Cardiac fibroblast (primary cell): ENCODE results near the gene TPRN.

ENCODE experiments used
- DNase-seq, 2 donors: peaks; one replicate each; pipeline versions ENCODE4 v3.0.0 to v3.0.0-alpha.2; 2010; ENCODE audit warnings: low read depth in 2 of 2
- H3K4me3 ChIP-seq, 2 donors: replicated peaks in 1 of 2; 1 replicate in 1 of 2; 2 replicates in 1 of 2; pipeline ENCODE4 v1.5.1; 2011; ENCODE audit warnings: low read depth in 2 of 2, low read length in 2 of 2, mild to moderate bottlenecking in 2 of 2, moderate library complexity in 1 of 2
- CTCF ChIP-seq: IDR thresholded peaks from one replicate; pipeline ENCODE4 v1.5.1; 2011; ENCODE audit warnings: low read depth, mild to moderate bottlenecking, low read length, inconsistent platforms

TPRN gene

DNA sequence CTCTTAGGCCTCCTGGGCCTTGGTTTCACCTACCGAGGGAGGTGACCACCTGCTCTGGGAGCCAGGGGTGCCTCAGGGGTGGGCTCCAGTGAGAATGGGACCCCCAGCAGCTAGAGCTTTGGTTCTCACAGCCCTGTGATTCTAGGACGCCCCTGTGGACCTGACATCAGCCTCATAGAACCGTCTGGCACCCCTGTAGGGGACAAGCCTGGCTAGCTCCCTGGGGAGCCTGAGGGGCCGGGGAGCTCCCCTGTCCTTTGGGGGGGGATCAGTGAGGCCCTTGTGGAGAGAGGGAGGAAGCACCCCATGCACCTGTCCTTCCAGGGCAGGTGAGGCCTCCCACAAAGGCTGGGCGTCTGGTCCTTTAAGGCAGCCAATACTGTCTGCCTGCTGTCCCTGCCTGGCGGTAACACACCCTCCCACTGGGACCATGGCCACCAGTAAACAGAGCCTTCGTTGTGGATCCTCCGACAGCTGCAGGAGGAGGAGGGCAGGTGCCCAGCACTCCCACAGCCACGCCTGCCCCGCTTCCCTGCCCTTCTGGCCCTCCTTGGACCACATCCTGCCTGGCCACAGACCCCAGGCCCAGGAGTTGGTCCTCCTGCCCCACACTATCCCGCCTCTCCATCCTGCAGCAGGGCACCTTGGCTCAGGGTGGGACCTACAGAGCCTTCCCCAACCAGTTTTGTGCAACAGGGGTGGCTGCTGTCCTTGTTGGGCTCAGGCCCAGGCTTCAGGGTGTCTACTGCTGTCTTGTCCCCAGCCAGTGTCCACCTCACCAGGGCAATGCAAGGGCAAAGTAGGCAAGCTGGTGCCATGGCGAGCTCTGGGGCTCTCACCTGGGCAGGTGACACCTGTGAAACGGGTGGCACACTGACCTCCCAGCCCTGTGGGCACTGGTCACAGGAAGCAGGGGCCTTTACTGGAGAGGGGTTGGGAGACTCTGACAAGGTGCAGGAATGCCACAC, 37.5 kb upstream of the TPRN start:
- DNase-seq, result no peak

GRCh38 chr9:137236936-137237421, 36.4 kb upstream of the TPRN start:
- no peak for TF ChIP-seq CTCF
- DNase-seq, result no peak
- no peak overlapping the region for H3K4me3 ChIP-seq

More for the DNA sequence above, 37.5 kb upstream of the TPRN start:
- TF ChIP-seq CTCF, result no peak
- H3K4me3 ChIP-seq, result no peak overlapping the region

- H3K4me3 ChIP-seq, result no peak overlapping the region
- peak; percentile 79 to 82 for DNase-seq
- peak; percentile 99 for TF ChIP-seq CTCF
Observed at GRCh38 chr9:137236238-137236935, 35.8 kb upstream of the TPRN start.

DNA sequence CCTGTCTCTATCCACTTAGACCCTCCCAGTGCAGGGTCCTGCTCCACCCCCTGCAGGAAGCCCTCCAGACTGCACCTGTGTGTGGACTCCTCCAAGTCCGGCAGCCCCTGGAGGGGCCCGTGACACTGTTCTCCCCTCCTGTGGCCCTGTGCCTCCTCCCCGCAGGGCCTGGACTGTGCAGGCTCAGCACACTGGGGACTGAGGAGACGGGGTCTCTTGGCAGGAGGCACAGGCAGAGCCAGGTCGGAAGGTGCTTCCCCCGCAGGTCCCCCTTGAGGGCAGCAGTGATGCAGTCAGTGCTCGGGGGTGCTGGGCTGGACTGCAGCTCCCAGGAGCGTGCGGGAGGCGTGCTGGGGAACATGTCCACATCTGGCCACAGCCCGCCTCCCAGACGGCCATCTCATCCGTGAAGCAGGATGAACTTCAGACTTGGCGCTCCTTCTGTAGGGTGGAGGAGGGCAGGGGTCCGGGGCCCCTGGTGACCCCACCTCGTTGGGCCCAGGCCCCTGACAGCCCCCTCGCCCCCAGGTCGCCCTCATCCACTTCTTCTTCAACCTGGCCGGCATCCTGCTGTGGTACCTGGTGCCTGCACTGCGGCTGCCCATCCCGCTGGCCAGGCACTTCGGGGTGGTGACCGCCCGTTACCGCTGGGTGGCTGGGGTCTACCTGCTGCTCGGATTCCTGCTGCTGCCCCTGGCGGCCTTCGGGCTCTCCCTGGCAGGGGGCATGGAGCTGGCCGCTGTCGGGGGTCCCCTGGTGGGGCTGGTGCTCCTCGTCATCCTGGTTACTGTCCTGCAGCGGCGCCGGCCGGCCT, 35.1 kb upstream of the TPRN start:
- no peak for TF ChIP-seq CTCF
- no peak for DNase-seq
- H3K4me3 ChIP-seq, result no peak overlapping the region

DNA sequence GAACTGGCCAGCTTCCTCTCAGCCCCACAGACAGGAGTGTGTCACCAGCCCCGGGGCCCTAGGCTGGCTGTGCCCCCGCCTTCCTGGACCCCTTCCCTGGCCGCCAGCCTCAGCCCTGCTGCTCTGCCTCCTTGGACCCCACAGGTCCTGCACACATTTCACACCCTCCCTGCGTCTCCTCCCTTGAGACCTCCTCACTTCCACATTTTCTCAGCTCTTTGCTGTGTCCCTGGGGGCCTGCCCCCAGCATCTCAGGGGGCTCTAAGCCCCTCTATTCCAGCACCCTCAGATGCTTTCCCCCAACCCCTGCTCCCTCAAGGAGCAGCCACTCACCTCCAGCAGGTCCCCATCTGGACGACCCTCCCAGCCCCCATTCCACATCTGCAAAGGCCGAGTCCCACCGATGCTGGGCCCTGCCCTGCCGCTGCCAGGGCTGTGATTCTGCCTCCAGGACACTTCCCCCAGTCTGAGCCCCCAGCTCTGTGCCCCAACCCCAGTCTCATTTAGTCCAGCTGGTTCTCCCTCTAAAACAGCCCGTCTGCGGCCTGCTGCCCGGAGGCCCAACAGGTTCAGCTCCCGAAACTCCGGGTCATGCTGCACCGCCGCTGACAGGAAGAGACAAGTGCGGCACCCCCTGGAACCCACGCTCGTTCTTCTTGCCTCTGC, 34.4 kb upstream of the TPRN start:
- no peak for DNase-seq
- TF ChIP-seq CTCF, result no peak
- no peak overlapping the region for H3K4me3 ChIP-seq
